HepG2 (cell line): Measurements from ENCODE around the gene MIGA2. TPM values are rescaled to one million over a fixed set of nuclear protein-coding genes. Genes with fewer than 3 reads are reported as not detected.
A peak's percentile ranks its signal among the peaks of the same experiment; 100 is the strongest.

Experiments used
- ATAC-seq: fragments of 200-7000 bp; cut with Tn5 transposase; 3 replicates; pipeline ENCODE4 v1.9.1; 2020; ENCODE audit warnings: mild to moderate bottlenecking, moderate library complexity
- BruUV-seq: library from RNA; stranded (reverse); fragments of 400-500 nt; replicated peaks from 2 replicates; lab custom pipeline; 2021; lab: Mats Ljungman, UMichigan
- CTCF ChIA-PET: fragments of 300-600 bp; formaldehyde crosslinking; extraction: SDS; loops from one replicate; lab custom pipeline; 2021; ENCODE audit warnings: low total read pairs, inconsistent platforms, low intra/inter-chr PET ratio; lab: Yijun Ruan, JAX
- POLR2A ChIA-PET: fragments of 350-600 bp; sonication (Branson Sonifier 250); formaldehyde crosslinking; loops from one replicate; lab custom pipeline; 2020; ENCODE audit warnings: antibody characterized with exemption, inconsistent platforms; lab: Yijun Ruan, JAX
- DNase-seq: peaks from one replicate; pipeline ENCODE4 v3.0.0-alpha.2; 2015; ENCODE audit warnings: low spot score
- FAIRE-seq: peaks from 3 replicates; lab custom pipeline; 2011; peaks lifted over from hg19 to GRCh38; lab: Jason Lieb, UNC
- H2AFZ ChIP-seq: one replicate; pipeline ENCODE4 v1.6.1; 2011; ENCODE audit warnings: low read length, inconsistent platforms
- H3K27ac ChIP-seq: fragments of 300-600 bp; 3 replicates; pipeline ENCODE4 v1.8.0; 2011; ENCODE audit warnings: mixed run types, mild to moderate bottlenecking, mixed read lengths, low read length, inconsistent platforms; ENCODE audit not compliant: insufficient read depth; ENCODE audit errors: extremely low read length
- H3K27me3 ChIP-seq, 2 experiments: fragments of 200-600 bp in 1 of 2; 2 replicates in 1 of 2; 3 replicates in 1 of 2; pipeline versions ENCODE4 v1.6.0 to v1.8.0; 2011; ENCODE audit warnings: low read length in 2 of 2, mild to moderate bottlenecking in 2 of 2, moderate library complexity in 2 of 2, inconsistent platforms in 1 of 2; ENCODE audit not compliant: insufficient read depth in 2 of 2, control insufficient read depth in 1 of 2
- H3K36me3 ChIP-seq, 2 experiments: fragments of 200-600 bp in 1 of 2; replicated peaks in 1 of 2; 2 replicates in 1 of 2; 3 replicates in 1 of 2; pipeline versions ENCODE4 v1.5.1 to v1.8.0; 2011; ENCODE audit warnings: low read length in 2 of 2, inconsistent platforms in 1 of 2; ENCODE audit not compliant: insufficient read depth in 2 of 2, control insufficient read depth in 1 of 2
- H3K4me1 ChIP-seq: 2 replicates; pipeline ENCODE4 v1.5.1; 2012; ENCODE audit warnings: low read length, inconsistent platforms; ENCODE audit not compliant: insufficient read depth
- H3K4me2 ChIP-seq: 2 replicates; pipeline ENCODE4 v1.6.0; 2011; ENCODE audit warnings: low read depth, low read length, inconsistent platforms
- H3K4me3 ChIP-seq, 3 experiments: fragments of 200-600 bp in 1 of 3; sonication (generic), shearing (Covaris generic) in 1 of 3; replicated peaks in 1 of 3; 2 replicates each; pipeline ENCODE4 v1.5.1; 2011 to 2016; ENCODE audit warnings: low read length in 3 of 3, inconsistent platforms in 2 of 3, low read depth in 2 of 3, mild to moderate bottlenecking in 2 of 3, control low read depth in 1 of 3, mixed read lengths in 1 of 3; ENCODE audit not compliant: insufficient read depth in 1 of 3
- H3K79me2 ChIP-seq: one replicate; pipeline ENCODE4 v1.6.1; 2011; ENCODE audit warnings: low read length, inconsistent platforms; ENCODE audit not compliant: insufficient read depth
- H3K9ac ChIP-seq: 2 replicates; pipeline ENCODE4 v1.6.0; 2011; ENCODE audit warnings: mild to moderate bottlenecking, low read depth, low read length, inconsistent platforms; ENCODE audit not compliant: insufficient read depth
- H3K9me3 ChIP-seq: 2 replicates; pipeline ENCODE4 v1.5.1; 2012; ENCODE audit warnings: mild to moderate bottlenecking, low read length
- H4K20me1 ChIP-seq: 2 replicates; pipeline ENCODE4 v1.6.0; 2011; ENCODE audit warnings: inconsistent platforms, mild to moderate bottlenecking, low read length, moderate library complexity; ENCODE audit not compliant: insufficient read depth
- CTCF ChIP-seq: sonication (generic); formaldehyde crosslinking; IDR thresholded peaks from 2 replicates; pipeline ENCODE4 v1.5.0; 2020; ENCODE audit warnings: mild to moderate bottlenecking, missing genetic modification reagents, moderate library complexity
- E2F1 ChIP-seq: sonication (generic); formaldehyde crosslinking; IDR thresholded peaks from 2 replicates; pipeline ENCODE4 v1.5.0; 2020; ENCODE audit warnings: missing genetic modification reagents
- FOSL2 ChIP-seq: sonication (generic); formaldehyde crosslinking; IDR thresholded peaks from 2 replicates; pipeline ENCODE4 v1.4.0; 2020; ENCODE audit warnings: missing genetic modification reagents
- GATAD2A ChIP-seq: IDR thresholded peaks from 2 replicates; pipeline ENCODE4 v1.6.1; 2016
- HMGXB4 ChIP-seq, 2 experiments: sonication (generic) in 1 of 2; formaldehyde crosslinking in 1 of 2; IDR thresholded peaks; 2 replicates each; pipeline versions ENCODE4 v1.4.0 to v1.6.1; 2018 to 2020; ENCODE audit warnings: missing genetic modification reagents in 2 of 2, borderline replicate concordance in 1 of 2, low read depth in 1 of 2, mild to moderate bottlenecking in 1 of 2, missing biosample characterization in 1 of 2
- KLF15 ChIP-seq: sonication (generic); formaldehyde crosslinking; IDR thresholded peaks from 2 replicates; pipeline ENCODE4 v1.8.1; 2023; ENCODE audit warnings: borderline replicate concordance, mild to moderate bottlenecking, inconsistent platforms, missing genetic modification reagents, mixed read lengths
- MXI1 ChIP-seq: IDR thresholded peaks from 3 replicates; pipeline ENCODE4 v1.6.1; 2012; ENCODE audit warnings: low read depth, low read length, inconsistent platforms, borderline replicate concordance
- PHF21A ChIP-seq: sonication (generic); formaldehyde crosslinking; IDR thresholded peaks from 2 replicates; pipeline ENCODE4 v1.5.0; 2020; ENCODE audit warnings: mild to moderate bottlenecking, missing genetic modification reagents
- POLR2A ChIP-seq, 2 experiments: IDR thresholded peaks; 2 replicates each; pipeline ENCODE4 v1.6.1; 2011; ENCODE audit warnings: low read depth in 2 of 2, low read length in 2 of 2, mild to moderate bottlenecking in 1 of 2, moderate library complexity in 1 of 2; ENCODE audit not compliant: insufficient read depth in 1 of 2
- SP1 ChIP-seq, 2 experiments: fragments of 450-650 bp in 1 of 2; sonication (generic) in 1 of 2; formaldehyde crosslinking in 1 of 2; IDR thresholded peaks; 2 replicates each; pipeline versions ENCODE4 v1.4.0 to v1.6.1; 2016 to 2020; ENCODE audit warnings: missing genetic modification reagents in 1 of 2
- TBP ChIP-seq: sonication (generic); formaldehyde crosslinking; IDR thresholded peaks from 2 replicates; pipeline ENCODE4 v1.5.0; 2020; ENCODE audit warnings: missing genetic modification reagents
- ZBTB3 ChIP-seq: sonication (generic); formaldehyde crosslinking; IDR thresholded peaks from 2 replicates; pipeline ENCODE4 v1.4.0; 2020; ENCODE audit warnings: low read depth, mild to moderate bottlenecking, moderate library complexity, missing genetic modification reagents, borderline replicate concordance
- ZBTB7A ChIP-seq: sonication (generic); formaldehyde crosslinking; IDR thresholded peaks from 2 replicates; pipeline ENCODE4 v1.8.0; 2022; ENCODE audit warnings: mild to moderate bottlenecking, missing genetic modification reagents
- ZC3H4 ChIP-seq: sonication (generic); formaldehyde crosslinking; IDR thresholded peaks from 2 replicates; pipeline ENCODE4 v1.4.0; 2020; ENCODE audit warnings: missing genetic modification reagents, borderline replicate concordance
- ZNF562 ChIP-seq: sonication (generic); formaldehyde crosslinking; IDR thresholded peaks from 2 replicates; pipeline ENCODE4 v1.8.0; 2022; ENCODE audit warnings: missing genetic modification reagents, borderline replicate concordance
- ZNF720 ChIP-seq: sonication (generic); formaldehyde crosslinking; IDR thresholded peaks from 2 replicates; pipeline ENCODE4 v1.4.0; 2020; ENCODE audit warnings: missing genetic modification reagents
- ZSCAN21 ChIP-seq: sonication (generic); formaldehyde crosslinking; IDR thresholded peaks from 2 replicates; pipeline ENCODE4 v1.8.0; 2022; ENCODE audit warnings: mild to moderate bottlenecking, missing genetic modification reagents, moderate library complexity, borderline replicate concordance
- WGBS: methylation state at CpG from one replicate; pipeline ENCODE4 v1.1.6; 2017; ENCODE audit warnings: low lambda C conversion rate; 5-methylcytosine and 5-hydroxymethylcytosine counted together
- in situ Hi-C: cut with HindIII; loops from 2 replicates; pipeline ENCODE4 v1.10.0; 2017; ENCODE audit warnings: low pct_unique_long_range_greater_than_20kb; ENCODE audit not compliant: extremely low pct_ligation_motif_present
- intact Hi-C: fragments of 100-400 bp; cut with micrococcal nuclease; formaldehyde crosslinking; loops from one replicate; pipeline ENCODE4 v1.10.0; 2022; ENCODE audit not compliant: unreplicated experiment
- polyA plus RNA-seq, 8 experiments: library from polyadenylated mRNA; depleted of rRNA in 3 of 8; stranded (reverse) in 7 of 8; unstranded in 1 of 8; fragments of >200 nt; fragmentation: Illumina TruSeq in 4 of 8; extraction: Trizol in 4 of 8; gene quantifications; 2 replicates each; pipeline versions ENCODE4 v1.2.1 to v1.2.3, GENCODE V29; 2011 to 2016; ENCODE audit warnings: low read depth in 4 of 8, missing spikeins in 1 of 8, mixed read lengths in 1 of 8; ENCODE audit not compliant: insufficient read depth in 1 of 8
- total RNA-seq, 5 experiments: library from RNA; depleted of rRNA; stranded (reverse); fragments of >200 nt; fragmentation: Illumina TruSeq; extraction: Trizol; gene quantifications; 2 replicates each; pipeline ENCODE4 v1.2.3, GENCODE V29; 2016; ENCODE audit warnings: low read depth in 1 of 5
- TF ChIP-seq, protein P1 (sequence below): sonication (generic); formaldehyde crosslinking; IDR thresholded peaks from 2 replicates; pipeline ENCODE4 v1.5.0; 2020; ENCODE audit warnings: mild to moderate bottlenecking, low read depth, missing genetic modification reagents, borderline replicate concordance

MIGA2 gene
- total and polyA plus RNA-seq, 2 of the 13 experiments (the other 11 are each of a cell fraction or from before 2014, with no cell fraction given) = 10.8 to 17.1 TPM

DNA sequence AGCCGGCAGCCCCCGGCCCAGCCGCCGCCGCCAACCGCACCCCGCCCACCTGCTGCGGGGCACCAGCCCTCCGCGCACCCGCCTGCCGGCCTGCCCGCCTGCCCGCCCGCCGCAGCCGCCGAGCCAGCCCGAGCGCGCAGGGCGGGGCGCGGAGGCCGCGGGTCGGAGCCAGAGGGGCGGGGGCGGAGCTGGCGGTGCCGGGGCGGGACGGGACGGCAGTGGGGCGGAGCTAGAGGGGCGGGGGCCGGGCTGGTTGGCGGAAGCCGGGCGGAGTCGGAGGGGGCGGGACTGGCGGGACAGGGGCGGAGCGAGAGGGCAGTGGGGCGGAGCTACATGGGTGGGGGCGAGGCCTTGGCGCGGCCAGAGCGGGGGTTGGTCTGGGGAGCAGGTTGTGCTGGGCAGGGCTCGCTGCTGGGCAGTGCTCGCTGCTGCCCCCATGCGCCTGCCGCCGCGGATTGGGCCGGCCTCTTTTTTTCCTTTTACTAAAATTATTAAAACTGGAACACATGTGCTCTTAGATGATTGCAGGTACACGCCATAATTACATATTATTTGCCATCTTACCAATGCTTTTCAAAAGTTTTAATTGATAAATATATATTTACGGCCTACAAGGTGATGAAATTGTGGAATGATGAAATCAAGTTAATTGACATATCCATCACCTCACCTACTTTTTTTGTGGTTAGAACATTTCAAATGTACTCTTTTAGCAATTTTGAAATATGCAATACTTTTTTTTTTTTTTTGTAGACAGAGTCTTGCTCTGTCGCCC lies 8.0 kb upstream of the MIGA2 start, which contains the start of gene SH3GLB2:
TSS of gene SH3GLB2 (minus strand) at position 140 of the 775 bp plus-strand sequence. CDS start 177 bp downstream, outside the sequence.
- Histone ChIP-seq H3K27me3 (no peaks in the 10 kb centered on the region), H4K20me1 (peaks cover 5% of the 10 kb centered on the region; the same call in 1 of the 2 replicates), H3K36me3 (no peaks in the 10 kb centered on the region), H3K9ac (peak within 1 kb of the TSS; percentile 78), H2AFZ (no peak within 1 kb of the TSS), H3K4me3 (peak within 1 kb of the TSS; percentile 65 to 76 (median 69); a peak in 5 of 6 replicates), H3K4me1 (peaks cover 38% of the 10 kb centered on the region), H3K9me3 (no peaks in the 10 kb centered on the region), H3K79me2 (peaks cover 14% of the 10 kb centered on the region), H3K4me2 (peak within 1 kb of the TSS; percentile 87), H3K27ac (peak within 1 kb of the TSS; percentile 55)
- ChIA-PET POLR2A (interaction anchor here (0.6 to 1.5 kb wide), 7 partner anchors 8 to 210 kb away, joined by 3 to 12 read pairs (median 5); partner anchors contain the start of genes CRAT, DOLPP1, ENDOG and MIGA2), CTCF (no interaction called here)
- BruUV-seq = no TSS peak
- in situ Hi-C loops = no loop called here
- ATAC-seq (peak; percentile 79), FAIRE-seq (no peak), DNase-seq (peak; percentile 79)
- WGBS = 3% methylated on average over 20 of the region's 60 CpGs
- intact Hi-C loops = no loop called here
- TF ChIP-seq ZNF720 (CRISPR knock-in tag) = no peak
- no peak for TF ChIP-seq TBP
- TF ChIP-seq MXI1 = no peak; the same call in 2 of the 3 replicates
- TF ChIP-seq CTCF (CRISPR knock-in tag) = peak; percentile 78
- no peak for TF ChIP-seq ZSCAN21 (CRISPR knock-in tag)
- TF ChIP-seq ZBTB7A (CRISPR knock-in tag) = no peak
- TF ChIP-seq ZBTB3 (CRISPR knock-in tag) = no peak
- TF ChIP-seq KLF15 (CRISPR knock-in tag) = no peak
- TF ChIP-seq PHF21A (CRISPR knock-in tag) = no peak
- no peak for TF ChIP-seq ZNF562 (CRISPR knock-in tag)
- TF ChIP-seq HMGXB4 (CRISPR knock-in tag; IDR thresholded peaks at IDR 0.05; ENCODE audit: borderline replicate concordance in 1 of 2, low read depth in 1 of 2) = 0 out of 4 replicates have a peak, but pooled peaks of 1 of the 2 experiments have one; percentile 39
- TF ChIP-seq SP1 (IDR thresholded peaks at IDR 0.05) = no peak
- peak; percentile 75 for TF ChIP-seq SP1 (CRISPR knock-in tag; IDR thresholded peaks at IDR 0.05)
- TF ChIP-seq FOSL2 (CRISPR knock-in tag) = no peak
- no peak for TF ChIP-seq ZC3H4 (CRISPR knock-in tag)
- TF ChIP-seq GATAD2A = no peak
- TF ChIP-seq, protein P1, sequence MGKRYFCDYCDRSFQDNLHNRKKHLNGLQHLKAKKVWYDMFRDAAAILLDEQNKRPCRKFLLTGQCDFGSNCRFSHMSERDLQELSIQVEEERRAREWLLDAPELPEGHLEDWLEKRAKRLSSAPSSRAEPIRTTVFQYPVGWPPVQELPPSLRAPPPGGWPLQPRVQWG = no peak
- TF ChIP-seq E2F1 = no peak
- peak in 1 of 2 experiments; percentile 38; a peak in 1 of 4 replicates for TF ChIP-seq POLR2A (IDR thresholded peaks at IDR 0.05; ENCODE audit: insufficient read depth in 1 of 2, low read depth in 2 of 2, low read length in 2 of 2)
